GM18502 (cell line): ENCODE measurements around the gene C2orf92.
"Not testable (repeated sequence)": the region's sequence is repeated elsewhere in the genome, so short reads cannot be mapped to it uniquely, and the experiment has no call there.

Experiments
- ATAC-seq: cut with Tn5 transposase; IDR thresholded peaks from one replicate; pipeline ENCODE4 v1.9.1; 2021; ENCODE audit warnings: mild to moderate bottlenecking; ENCODE audit not compliant: unreplicated experiment, poor library complexity

The C2orf92 gene

DNA sequence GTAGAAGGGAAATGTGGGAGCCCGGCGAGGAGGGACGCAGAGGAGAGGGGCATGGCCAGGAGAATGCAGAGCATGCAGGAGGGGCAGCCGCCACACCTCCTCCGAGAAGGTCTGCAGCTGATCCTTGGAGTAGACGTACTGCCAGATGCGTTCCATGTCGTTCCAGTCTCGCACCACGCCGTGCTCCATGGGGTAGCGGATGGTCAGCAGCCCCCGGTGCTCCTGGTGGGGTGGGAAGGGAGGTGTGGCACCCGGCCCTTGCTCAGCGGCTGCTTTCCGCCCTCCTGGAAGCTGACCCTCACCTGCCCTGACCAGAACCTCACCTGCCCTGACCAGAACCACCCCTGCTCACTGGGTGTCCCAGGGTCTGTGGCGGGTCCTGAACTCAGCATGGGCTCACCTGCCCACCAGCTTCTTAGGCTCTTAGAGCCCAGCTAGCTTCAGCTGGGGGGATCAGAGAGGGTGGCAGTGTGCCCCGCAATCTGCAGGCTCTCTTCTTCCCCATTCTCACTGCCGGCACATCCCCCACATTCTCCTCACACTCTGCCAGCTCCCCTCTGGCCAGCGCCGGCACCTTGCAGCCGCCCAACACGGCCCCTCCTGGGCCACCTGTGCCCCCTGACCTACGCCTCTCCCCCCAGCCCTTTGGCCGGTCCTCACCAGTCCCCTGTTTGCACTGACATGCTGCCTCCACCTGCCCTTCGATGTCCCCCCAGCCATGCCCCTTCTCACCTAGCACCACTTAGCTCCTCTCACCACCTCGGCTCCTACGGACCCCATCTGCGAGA is 10.1 kb upstream of the C2orf92 start:
- no peak for ATAC-seq

DNA sequence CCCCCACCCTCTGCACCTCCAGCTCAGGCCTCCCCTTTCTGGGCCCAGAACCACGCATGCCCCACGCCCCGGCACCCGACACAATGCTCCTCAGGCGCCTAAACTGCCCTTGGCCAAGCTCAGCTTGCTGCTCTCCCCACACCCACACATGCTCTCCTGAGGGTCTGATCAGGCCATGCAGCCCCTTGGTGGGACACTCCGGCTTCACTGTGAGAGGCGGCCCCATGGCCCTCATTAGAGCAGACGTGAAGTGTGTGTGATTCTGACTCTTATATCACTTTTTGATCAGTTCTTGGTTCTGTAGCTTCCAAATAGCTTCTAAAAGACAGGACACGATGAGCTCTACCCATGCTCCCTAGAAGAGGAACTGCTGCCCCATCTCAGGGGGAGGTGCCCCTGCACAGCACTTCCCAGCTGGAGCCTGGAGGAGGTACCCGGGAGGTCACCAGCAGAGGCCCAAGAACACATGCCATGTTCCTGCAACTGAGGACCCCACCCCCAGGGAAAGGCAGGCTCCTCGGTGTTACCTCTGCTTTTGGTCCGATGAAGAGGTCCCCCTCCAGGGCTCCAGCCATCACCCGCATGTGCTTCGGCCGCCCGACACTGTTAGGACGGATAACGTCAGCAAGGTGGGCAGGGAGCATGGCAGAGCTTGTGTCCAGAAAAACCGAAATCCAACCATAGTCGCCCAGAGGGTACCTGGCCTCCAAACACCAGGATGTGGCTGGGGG is 9.3 kb upstream of the C2orf92 start:
- no peak for ATAC-seq

DNA sequence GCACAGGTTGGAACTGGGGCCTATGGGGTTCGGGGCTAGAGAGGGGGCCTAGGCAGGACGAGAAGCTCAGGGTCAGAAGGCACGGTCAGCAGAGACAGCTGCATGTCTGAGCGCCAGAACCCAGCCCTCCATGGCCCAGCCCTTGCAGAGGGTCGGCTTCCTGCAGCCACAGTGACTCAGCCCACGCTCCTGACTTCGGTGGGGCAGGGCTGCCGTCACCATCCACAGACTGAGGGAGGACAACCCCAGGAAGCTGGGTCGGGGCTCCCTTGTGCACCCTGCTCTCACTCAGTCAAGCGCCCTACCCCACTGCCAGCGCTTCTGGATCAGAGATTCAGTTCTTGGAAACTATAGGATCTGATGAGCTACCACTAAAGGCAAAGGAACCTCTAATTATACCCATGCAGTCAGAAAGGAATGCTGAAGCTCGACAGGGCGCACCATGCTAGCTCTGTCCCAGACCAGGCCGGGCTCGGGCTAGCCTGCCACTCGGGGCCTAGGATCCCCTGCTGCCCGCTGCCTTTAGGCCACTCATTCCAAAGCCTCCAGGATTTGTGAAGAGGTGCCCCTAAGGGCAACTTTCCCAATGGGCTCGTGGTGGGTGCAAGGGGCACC is 8.6 kb upstream of the C2orf92 start:
- no peak for ATAC-seq

DNA sequence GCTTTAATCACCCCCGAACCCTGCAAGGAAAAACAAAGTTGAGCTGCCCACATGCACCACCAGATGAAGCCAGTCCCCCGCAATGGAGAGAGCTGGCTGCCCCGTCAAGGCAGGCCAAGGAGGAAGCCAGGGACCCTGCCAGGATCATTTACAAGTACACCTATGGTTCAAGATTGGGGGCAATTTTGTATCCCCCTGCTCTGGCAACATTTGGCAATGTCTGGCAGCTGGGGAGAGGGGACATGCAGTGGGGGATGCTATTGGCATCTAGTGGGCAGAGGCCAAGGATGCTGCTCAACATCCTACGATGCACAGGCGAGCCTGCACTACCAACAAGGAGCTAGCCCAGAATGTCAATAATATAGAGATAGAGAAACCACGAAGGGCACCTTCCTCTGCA is 7.6 kb upstream of the C2orf92 start:
- ATAC-seq = no peak

DNA sequence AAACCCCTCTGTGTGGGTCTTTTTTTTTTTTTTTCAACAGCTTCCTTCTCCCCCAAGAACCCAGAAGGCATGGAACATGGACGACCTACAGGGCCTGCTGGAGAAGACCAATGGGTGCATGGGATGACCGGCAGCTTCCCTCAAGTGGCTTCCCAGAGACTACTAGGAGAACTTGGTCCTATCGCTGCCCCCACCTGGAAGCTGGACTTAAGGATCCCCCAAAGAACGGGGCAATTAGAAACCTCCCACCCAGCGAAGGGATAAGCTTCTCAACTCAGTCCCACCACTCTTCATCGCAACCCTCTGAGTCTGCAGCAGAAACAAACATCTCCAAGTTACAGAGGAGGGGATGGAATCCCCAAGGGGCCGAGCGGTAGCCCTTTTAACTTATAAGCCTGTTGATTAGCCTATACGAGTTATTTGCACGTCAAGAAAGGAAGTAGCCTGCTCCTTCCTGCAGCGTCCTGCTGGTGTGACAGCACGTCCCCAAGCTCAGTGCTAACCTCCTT is 7.1 kb upstream of the C2orf92 start:
- peak; percentile 33 for ATAC-seq

DNA sequence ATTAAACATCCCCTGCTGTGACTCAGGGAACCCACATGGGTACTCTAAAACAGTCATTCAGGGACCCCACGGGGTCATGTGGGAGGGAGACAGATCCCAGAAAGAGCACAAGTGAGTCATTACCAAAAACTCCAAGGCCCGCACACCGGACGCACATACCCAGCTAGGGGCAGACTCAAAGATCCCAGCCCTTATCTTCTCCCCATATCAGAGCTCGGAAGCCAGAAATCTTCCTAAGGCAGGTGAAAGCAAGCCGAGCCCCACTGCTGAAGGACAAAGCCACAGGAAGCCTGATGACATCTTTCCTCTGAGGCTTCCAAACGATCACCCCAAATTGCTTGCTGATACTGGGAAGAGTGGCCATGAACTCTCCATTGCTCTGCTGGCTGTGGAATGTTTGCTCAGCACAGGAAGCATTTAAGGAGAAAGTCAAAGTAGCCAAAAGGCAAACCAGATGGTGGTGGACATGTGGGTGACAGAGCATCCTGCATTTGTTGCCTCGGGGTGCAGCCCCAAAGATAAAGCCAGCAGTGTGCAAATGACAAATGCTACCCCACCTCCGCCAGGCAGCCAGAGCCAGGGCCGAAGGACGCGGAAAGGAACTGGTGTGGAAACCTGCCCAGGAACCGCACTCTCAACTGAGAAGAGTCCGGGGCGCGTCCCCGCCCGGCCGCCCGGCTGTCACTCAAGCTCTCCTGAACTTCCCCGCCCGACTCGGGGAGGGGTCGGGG is 6.5 kb upstream of the C2orf92 start:
- ATAC-seq = peak; percentile 49

DNA sequence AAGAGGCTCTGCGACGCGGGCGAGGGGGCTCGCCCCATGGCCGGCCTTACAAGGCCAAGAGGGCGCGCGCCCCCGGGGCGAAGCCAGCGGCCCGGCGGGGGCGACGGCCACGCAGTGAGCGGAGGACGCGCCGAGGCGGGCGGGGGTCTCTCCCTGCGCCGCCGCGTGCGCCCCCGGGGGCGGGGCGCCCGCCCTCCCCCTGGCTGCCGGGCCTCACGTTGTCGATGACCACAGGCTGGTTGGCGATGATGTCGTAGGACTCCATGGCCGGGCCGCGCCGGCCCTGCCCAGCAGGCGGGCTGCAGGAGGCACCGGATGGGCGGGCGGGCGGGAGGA is 5.9 kb upstream of the C2orf92 start:
- ATAC-seq = no peak

DNA sequence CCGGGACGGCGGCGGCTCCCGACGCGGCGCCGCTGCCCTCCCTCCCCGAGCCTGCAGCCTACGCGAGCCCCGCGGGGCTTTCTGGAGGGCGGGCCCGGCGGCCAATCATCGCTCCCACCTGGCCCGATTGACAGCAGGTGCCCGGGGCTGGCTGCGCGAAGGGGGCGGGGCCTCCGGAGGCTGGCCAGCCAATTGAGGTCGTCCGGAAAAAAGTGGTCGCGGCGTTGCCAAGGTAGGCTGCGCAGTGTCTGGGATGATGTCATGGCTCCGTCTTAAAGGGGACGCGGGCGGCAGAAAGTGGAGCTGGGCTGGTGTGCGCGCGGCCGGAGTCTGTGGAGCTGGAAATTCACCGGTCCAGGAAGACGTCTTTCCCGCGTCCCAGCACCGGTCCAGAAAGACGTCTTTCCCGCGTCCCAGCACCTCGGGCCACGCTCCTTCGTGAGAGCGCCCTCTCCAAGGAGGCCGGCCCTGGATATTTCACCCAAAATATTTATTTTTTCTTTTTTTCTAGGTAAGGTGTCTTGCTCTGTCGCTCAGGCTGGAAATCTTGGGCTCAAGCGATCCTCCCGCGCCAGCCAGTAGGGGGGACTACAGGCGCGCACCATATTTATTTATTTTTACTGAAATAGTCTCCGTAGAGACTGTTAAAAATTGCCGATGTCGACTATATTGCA is 5.4 kb upstream of the C2orf92 start, which contains the start of gene ACTR1B:
TSS of gene ACTR1B (minus strand) at position 83 of the 674 bp plus-strand sequence. CDS start 154 bp downstream, outside the sequence.
- peak; percentile 85 for ATAC-seq

DNA sequence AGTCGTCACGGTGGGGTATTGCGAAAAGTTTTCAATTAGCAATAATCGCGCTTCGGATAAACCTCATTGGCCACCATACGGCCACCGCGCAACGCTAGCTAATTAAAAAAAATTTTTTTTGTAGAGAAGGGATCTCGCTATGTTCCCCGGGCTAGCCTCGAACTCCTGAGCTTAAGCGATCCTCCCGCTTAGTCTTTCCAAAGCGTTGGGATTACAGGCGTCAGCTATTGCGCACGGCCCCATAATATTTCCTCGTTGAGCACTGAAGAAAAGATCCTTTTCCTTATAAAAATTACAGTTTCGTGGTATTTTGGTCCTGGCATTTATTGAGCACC is 4.9 kb upstream of the C2orf92 start:
- no peak for ATAC-seq

DNA sequence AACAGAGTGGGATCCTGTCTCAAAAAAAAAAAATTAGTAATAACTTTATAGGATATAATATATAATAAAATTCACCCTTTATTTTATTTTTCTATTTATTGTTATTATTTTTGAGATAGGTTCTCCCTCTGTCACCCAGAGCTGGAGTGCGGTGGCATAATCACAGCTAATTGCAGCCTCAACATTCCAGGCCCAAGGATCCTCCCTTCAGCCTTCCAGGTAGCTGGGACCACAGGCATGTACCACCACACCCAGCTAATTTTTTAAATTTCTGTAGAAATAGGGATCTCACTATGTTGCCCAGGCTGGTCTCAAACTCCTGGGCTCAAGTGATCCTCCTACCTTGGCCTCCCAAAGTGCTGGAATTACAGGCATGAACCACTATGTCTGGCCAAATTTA is 958 bp downstream of the C2orf92 start:
- no peak for ATAC-seq

DNA sequence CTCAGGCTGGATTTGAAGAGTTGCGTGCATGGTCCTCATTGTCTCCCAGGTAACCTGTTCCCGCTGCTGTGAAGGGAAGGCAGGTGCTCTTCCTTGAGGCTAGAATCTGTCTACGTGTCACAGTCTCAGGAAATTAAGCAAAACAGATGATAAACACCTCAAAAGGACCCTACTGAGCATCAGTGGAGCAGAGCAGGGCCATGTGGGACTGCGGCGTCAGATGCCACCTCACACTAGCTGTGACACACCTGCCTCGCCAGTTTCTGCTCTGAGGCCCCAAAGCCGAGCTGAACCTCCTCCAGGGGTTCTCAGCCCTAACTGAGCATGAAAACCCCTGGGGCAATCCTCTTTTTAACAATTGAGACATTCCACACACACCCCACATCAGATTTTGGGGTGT is 2.0 kb downstream of the C2orf92 start:
- ATAC-seq = no peak

DNA sequence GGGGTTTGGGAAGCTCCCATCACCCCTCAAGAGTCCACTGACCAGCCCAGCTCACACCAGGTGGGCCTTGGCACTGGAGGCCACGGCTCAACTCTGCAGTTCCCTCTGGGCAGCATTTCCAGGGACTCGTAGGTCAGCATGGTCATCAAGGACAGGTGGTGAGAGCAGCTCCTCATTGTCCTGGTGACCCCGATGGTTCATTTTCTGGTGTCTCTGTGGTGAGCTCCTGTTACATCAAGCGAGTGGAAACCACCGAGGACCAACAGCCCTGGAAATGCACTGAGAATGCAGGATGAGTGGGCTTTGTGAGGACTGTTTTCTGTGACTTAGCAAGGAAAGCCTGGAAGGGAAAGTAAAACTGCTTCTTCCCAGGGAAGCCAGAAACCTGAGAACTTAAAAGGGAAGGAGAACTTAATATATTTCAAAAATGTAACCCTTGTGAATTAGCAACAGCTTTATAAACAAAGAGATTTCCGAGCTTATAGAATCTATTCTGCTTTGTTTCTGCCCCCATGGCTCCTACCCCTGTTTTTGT is 3.2 kb downstream of the C2orf92 start:
- ATAC-seq = not testable (repeated sequence)

DNA sequence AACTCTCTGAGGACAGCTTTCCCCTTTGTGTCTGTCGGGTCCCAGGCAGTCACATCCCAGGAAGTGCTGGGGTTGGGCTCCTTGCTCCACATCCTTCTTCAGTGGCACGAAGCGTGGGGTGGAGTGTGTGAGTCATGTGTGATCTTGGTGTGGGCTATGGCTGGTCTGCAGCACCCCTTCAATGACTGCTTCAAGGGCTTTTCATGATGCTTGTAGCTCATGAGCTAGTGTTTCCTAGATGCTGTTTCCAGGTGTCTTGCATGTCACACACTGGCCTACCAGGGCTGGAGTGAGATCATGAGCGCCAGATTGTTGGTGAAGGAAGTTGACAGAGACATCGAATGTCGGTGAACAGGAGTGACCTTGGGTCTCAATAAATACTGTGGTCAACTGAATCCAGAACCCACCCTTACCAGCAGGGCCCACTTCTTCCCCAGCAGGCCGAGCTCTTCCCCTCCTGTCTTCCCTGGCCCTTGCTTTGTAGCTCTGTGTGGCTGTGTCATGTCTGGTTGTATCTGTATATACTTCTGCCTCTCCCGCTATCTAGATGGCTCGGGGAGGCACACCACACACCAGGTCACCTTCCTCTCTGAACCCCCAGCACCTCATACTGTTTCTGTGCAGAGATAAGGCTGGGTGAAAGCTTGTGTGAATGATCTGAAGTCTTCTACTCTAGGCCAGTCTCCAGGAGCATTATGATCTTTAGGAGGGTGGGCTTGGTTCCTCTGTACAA is 3.8 kb downstream of the C2orf92 start:
- no peak for ATAC-seq

DNA sequence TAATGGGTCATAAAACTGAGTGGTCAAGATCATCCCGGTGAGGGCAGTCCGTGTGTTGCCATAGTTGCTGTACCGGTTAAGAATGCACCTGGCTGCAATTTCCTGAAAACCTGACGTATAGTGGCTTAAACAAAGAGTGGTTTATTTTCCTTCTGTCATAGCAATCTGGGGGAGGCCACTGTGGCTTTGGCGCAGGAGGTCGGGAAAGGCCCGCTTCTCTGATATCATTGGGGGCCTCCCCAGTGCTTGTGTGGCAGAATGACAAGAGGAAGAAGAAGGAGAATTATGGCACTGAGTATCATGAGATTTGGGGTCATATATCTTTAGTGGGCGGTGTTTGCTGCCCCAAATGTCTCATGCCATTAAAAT is 4.4 kb downstream of the C2orf92 start:
- no peak for ATAC-seq

DNA sequence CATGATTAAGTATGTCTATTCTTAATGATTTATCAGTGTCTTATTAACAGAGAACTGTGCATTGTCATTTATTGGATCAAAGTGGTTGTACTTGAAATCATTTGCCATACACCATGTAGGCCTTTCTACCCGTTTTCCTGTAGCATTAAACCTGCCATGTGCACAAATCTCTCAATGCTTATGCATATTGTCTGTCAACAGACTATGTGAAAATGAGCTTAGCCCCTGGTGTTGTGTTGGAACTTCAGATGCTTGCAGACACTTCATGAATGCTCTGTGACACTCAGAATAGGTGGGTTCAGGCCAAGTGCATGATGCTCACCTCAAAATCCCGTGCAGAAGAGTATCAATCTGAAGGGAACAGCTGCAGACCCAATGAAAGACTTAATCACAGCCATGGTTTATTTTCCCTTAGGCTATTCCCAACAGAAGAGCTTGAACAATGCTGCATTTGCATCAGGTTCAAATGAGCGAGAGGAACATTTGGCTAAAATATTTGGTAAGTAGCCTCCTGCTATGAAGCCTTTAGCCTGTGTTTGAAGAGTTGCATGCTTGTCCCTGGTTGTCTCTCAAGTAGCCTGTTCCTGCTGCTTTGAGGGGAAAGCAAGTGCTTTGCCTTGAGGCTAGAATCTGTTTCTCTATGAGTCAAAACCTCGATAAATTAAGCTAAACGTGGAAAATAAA is 6.1 kb downstream of the C2orf92 start:
- ATAC-seq = no peak

DNA sequence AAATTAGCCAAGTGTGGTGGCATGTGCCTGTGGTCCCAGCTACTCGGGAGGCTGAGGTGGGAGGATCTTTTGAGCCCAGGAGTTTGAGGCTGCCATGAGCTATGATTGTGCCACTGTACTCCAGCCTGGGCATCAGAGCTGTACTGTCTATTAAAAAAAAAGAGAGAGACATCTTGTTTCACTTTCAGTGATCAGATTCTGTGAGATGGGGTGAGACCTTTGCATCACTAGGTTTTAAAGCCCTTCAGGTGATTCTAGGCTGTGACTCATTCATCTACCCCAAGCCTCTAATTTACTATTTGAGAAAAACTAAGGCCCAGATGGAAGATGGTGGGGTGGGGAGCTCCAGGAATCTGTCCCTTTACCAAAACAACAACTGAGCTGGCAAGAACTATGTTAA is 7.1 kb downstream of the C2orf92 start:
- no peak for ATAC-seq

DNA sequence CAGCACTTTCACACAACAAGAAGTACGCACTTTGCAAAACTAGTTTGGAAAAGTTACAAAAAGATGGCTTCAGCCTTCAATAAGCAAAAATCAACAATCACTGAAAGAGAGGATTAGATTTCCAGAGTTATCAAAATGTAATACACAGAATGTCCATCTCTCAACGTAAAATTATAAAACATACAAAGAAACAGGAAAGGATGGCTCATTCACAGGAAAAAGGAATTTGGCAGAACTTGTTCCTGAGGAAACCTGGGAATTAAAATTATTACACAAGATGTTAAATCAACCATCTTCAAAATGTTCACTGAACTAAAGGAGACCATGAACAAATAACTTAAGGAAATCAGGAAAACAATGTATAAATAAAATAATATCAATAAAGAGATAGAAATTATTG is 8.0 kb downstream of the C2orf92 start:
- ATAC-seq = no peak

DNA sequence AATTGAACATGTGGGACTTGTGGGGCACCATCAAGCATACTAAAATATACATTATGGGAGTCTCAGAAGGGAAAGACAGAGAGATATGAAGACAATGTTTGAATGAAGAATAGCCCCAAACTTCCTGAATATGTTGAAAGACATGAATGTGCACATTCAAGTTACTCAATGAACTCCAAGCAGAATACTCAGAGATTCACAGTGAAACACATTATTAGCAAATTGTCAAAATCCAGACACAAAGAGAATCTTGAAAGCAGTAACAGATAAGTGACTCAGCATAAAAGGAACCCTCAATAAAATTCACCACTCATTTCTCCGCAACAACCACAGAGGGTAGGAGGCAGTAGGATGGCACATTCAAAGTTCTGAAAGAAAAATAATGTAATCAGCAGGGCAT is 8.8 kb downstream of the C2orf92 start:
- no peak for ATAC-seq

DNA sequence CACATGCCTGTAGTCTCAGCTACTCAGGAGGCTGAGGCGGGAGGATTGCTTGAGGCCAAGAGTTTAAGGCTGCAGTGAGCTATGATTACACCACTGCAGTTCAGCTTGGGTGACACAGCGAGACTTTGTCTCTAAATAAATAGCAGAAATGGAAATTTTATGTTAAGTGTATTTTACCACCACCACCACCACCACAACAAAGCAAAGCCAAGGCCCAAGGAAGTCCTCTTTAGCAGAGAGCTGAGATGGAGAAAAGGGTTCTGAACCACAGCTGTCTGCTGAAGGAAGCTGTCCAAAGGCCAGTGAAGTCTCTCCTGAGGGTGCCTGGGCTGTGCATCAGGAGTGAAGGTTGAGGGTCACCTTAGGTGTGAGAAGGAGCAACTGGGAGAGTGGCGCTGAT is 17.7 kb downstream of the C2orf92 start:
- ATAC-seq = not testable (repeated sequence)
